HCEC 1CT (cell line): ENCODE measurements around the gene SLC25A33.

Experiments used
- DNase-seq: peaks from one replicate; pipeline ENCODE4 v3.0.0-alpha.2; 2017

Gene SLC25A33

DNA sequence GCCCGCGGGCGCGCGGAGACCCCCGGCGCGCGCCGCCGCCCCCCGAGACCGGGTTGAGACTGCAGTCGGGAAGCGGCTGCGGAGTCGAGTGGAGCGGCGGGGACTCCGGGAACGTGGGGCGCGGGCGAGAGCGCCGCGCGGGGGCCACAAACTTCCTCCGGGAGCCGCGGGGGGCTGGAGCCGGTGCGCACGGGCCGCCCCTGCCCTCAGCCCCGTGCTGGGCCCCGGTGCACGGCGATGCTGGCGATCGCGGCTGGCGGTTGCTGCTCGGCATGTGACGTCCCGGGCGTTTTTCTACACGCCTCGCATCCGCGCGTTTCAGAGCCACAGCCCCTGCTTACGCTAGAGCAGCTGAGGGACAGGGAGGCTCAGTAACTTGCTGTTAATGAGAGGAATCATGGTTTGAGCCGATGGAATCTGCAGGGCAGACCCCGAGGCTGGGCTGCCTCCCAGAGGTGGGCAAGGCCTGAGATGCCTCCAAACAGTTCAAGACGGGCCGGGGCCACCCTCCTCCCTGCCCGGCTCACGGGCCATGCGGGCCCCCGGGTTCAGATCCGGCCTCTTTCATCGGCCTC, 50.0 kb downstream of the SLC25A33 start:
- DNase-seq: peak; percentile 18

DNA sequence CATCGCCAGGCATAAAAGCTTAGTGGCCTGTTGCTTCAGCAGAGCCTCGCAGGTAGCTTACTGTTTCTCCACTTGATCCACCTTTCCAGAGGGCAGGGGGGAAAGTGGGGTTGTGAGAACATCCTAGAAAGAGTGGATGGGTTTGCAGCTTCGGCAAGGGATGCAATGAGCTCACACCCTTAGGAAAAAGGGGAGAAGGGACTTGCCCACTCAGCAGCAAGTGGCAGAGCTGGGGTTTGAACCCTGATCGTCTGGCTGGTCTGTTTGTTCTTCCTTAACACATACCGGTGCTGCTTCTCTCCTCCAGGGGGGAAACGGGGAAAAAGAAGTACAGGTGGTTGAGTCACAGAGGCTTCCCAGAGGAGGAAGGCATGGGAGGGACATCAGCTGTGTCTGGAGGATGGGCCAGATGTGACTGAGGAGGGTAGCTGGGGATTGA, 50.5 kb downstream of the SLC25A33 start:
- DNase-seq: no peak

DNA sequence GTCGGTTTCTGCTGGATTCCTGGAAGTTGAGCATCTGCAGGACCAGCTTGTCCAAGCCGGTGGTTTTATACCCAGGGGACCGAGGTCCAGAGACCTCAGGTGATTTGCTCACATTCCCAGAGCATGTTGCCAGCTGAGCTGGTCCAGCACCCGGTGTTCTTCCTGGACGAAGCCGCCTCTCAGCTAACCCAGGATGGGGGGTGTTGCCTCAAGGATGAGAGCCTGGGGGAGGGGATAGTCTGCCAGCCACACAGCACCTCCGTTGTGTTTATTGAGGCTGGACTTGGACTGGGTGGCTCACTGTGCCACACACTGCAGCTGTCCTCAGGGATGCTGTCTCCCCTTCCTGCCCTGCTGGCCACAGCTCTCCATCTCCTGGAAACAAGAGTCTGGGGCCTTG, 50.9 kb downstream of the SLC25A33 start:
- no peak for DNase-seq

DNA sequence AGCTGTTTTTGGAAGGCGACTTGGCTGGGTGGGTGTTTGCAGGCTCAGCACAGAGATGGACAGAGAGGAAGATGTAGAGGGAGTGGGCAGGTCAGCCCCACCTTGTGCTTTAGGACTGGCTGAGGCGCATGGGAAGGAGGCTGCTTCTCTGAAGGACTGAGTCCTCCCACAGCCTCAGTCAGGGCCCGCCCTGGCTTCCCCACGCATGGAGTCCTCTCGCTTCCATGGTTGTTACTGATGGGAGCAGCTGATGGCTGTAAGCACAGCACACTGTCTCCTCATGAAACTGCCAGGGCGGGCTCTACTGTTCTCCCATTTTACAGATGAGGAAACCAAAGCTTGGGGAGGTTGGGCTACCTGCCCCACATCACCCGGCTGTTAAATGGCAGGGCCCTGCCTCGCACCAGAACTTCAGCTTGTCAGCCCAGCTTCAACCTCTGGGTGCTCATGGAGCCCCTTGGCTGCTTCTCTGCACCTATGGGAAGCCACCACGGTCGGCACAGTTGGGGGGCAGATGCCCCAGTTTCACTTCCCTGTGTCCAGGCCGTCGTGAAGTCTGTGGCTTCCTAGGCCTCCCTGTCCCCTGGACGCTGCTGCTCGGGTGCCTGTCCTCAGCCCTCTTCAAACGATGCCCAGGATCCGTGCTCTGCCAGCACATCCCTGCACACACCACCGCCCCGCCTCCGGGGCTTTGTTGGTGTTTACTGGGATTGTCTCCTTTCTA, 51.8 kb downstream of the SLC25A33 start:
- DNase-seq: no peak

DNA sequence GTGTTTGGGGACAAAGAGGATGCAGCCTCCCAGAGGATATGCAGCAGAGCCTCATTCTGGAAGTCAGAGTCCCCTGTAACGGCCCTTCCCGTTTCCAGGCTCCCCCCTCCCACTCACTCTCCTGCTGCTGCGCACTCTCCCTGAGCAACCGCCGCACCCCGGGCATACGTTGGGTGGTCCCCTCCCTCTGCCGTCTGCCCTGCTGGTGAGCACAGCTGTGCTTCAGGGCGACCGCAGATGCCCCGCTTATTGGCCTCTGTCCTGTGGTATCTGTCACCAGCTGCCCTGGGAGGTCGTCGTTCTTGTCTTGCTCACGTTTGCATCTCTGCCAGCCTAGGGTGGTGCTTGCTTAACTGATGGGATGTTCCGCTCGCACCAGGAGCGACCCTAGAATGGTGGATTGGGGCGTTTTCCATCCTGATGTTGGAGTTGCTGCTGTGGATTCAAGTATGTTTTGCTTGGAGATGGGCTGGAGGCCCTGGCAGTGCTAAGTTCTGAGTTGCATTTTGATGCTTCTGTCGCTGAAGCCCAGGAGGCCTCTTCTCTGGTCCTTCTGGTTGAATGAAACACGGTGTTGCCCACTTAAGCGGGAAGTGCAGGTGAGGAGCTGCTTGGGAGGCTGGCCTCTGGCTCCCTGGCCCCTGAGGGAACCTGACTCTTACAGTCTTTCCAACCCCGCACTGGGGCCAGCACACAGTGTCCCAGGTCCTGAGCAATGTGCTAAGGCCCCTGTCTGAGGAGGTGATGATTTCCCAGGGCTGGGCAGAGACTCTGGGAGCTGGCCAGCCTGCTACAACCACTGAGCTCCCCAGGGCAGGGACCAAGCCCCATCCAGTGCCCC, 52.6 kb downstream of the SLC25A33 start:
- DNase-seq: no peak

DNA sequence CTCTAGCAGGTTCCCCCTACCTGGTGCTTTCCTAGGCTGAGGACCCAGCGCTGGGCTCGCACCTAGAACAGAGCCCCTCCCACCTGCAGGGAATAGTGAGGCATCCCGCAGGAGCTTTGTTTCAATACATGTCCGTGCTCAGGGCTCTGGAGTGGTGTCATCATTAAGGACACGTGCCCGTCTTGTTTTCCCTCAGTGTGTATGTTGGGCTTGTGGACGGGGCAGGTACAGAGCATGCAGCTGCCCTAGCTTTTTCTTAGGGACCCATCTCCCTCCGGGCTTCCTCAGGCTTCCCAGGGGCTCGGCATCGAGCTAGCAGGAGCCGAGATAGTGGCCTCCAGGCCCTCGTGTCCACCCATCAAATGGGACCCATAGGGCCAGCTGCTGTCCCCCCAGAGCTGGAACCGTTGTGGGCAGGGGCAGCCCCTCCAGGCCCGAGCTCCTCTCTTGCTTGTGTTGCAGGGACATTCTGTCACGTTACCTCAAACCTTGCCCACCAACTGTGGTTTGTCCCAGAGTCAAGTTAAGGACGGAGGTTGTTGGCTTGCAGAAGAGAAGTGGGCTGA, 53.3 kb downstream of the SLC25A33 start:
- DNase-seq: no peak

DNA sequence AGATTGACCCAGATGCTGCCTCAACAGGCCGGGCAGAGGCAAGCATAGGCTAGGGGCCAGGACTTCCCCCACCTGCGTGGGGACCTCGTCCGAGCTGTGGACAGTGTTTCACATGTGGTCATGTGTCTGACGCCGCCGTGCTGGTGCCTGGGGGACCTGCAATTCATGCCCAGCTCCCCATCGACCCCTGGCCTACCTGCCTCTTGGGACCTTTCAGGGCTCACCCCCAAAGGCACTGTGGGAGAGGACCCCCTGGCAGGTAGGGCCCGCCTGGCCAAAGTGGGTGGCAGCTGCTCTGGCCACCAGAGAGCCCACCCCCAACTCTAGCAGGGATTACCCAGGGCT, 53.9 kb downstream of the SLC25A33 start:
- DNase-seq: no peak

DNA sequence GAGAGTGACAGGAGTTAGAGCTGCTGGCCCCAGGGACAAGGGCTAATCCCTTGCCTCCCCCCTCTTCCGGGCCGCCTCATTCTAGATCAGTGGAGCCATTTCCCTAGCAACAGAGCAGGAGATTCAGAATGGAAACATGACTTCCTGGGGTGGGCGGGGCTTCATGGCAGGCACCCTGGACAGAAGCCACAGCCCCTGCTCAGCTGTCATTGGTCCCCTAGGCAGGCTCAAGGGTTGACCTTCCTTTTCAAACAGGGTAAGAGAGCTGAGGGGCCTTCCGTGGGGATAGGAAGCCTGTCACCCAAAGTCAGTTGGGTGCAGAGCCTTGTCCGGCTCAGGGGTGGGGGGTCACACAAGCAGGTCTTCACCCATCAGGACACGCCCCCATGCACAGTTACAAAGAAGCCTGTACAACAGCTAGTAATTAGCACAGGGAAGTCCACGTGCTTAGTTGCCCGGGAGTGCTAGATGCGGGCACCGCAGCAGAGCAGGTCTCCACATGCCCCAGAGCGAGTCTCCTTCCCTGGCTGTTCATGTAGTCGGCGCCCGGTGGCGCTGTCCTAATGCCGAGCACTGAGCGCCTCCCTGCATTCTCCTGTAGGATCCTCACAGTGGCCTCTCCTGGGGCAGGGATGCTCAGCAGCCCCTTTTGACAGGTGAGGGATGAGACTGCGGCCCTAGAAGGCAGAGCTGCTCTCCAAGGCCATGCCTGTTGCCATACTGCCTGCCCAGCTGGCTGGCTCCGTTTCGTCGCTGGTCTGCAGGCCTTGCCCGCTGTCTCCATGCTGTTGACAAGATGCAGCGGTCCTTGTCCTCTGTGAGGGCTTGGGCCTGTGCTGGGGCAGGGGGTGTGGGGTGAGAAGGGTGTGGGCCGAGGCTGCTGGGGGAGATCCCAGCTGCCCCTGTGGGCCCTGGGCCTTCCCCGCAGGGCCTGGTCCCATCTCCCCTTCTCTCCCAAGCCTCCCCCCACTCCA, 54.5 kb downstream of the SLC25A33 start:
- peak; percentile 38 for DNase-seq

DNA sequence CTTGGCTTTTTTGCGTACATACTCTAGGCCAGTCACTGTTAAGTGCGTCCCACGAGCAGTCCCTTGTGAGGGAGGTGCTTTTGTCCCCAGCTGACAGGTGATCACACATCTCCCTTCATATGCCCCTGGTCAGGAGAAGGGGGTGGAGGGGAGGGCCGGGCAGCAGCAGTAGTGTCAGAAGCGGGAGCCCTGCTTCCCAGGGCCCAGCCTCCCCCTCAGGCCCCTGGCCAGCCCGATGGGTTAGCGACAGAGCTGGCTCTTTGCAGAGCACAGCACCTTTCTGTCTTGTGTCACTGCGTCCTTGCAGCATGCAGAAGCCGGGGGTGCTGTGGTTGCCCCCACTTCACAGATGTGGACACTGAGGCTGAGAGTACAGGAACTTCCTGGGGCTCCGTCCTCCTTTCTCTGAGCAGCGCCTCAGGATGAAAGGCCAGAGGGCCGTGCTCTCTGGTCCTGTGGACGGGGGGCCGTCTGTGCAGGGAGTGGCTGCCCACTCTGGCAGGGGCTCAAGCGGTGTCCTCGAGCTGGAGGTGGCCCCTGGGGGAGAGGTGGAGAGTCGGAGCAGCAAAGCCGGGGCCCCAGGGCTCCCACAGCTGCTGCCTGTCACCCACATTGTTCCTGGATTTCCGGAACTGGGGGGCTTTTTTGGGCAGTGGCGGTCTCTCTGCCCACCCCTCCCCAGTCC, 55.3 kb downstream of the SLC25A33 start:
- DNase-seq: no peak

DNA sequence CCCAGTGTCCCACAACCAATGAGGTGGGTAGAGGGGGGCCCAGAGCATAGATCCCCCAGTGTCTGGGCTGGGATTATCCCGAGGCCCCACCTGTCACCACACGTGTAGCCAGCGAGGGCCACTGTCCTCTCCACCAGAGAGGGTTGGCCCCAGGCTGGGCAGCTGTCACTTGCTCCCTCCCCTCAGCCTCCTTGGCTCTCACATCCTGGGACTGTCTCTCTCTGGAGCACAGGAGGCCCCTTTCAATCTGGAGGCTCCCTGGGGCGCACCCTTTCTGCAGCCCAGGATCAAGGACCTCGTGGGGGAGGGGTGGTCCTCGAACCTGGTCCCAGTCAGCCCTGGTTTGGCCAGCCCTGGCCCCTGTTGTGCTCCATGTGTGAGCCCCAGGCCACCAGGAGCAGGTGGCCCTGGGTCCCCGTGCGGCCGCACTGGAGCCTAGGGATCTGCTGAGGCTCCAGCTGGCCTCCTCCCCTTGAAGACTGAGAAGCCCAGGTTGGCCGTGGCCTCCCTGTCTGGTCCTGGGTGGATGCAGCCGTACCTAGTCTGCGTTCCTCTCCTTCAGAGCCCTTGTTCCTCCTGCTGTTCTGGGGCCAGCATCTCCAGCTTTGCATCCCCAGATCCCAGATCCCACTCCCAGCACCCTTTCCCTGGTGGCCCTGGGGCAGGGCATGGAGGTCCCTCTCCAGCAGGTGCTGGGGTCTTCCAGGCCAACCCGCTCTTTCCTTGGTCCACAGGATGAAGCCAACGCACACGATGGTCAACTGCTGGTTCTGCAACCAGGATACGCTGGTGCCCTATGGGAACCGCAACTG, 56.1 kb downstream of the SLC25A33 start:
- DNase-seq: no peak

DNA sequence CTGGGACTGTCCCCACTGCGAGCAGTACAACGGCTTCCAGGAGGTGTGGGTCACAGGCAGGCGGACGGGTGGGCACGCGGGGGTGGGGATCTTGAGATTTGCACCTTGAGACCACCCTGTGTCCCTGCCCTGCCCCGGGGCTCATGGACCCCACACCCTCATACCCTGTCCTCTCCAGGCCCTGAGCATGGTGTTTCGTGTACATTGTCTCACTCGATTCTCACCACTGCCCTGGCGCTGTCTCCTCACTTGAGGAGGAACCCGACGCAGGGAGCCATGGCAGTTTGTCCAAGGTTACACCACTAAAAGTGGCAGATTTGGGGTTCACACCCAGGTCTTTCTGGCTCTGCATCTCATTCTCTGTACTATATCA, 56.7 kb downstream of the SLC25A33 start:
- DNase-seq: no peak

DNA sequence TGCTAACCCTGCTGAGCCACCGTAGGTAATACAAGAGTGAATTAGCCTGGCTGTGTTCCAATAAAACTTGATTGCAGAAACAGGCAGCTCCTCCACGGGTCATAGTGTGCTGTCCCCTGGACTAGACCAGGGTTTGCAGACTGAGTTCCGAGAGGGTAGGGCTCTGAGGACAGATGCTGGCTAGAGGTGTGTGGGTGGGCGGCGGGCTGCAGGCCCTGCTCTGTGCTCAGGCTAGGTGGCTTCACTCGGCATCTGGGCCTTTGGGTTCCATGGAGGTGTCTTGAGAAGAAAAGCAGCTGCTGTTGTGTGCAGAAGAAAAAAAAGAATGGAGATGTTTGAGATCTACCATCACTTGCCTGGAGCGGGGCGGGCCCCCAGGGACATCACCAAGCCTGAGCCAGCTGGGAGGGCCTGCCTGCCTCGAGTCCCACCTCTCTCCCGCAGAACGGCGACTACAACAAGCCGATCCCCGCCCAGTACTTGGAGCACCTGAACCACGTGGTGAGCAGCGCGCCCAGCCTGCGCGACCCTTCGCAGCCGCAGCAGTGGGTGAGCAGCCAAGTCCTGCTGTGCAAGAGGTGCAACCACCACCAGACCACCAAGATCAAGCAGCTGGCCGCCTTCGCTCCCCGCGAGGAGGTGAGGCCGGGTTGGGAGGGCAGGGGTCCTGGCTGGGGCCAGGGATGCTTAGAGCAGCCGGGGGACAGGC, 57.3 kb downstream of the SLC25A33 start:
- no peak for DNase-seq

DNA sequence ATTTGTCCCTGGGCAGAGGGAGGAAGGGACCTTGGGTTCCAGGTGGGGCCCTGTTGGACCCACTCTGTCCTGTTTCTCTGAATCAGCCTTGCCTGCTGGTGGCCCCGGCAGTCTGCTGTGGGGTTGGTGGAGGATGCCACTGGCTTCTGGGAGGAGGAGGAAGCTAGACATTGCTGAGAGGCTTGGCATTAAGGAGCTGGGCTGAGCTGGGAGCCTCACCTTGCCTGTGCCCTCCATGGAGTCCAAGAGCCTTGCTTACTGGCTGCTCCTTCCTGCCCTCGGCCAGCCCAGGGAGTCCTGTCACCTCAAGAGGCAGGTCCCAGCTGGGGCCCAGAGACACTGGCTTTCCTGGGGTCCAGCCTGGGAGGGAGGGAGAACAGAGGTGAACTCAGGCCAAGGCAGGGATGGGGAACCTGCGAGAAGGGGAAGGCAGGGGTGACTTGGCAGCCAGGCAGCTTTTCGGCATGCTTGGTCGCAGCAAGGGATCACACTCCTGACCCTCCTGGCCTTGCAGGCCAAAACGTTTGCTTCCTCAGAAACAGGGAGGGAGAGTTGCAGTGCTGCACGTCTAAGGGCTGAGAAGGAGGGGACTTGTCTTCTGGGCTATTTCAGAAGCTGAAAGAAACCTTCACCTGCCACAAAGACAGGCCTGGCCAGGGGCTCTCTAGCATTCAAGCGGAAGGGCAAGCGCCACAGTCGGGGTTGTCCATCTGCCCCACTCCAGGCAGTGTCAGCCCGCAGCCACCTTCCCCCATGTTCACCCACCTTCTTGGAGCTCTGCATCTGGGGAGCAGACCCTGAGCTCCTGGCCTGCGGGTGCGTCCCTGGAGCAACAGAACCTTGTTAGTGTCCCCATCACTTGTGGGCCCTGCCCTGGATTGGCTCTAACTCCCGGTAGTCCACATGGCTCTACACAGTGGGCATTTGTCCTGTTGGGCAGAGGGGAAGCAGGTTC, 58.4 kb downstream of the SLC25A33 start:
- DNase-seq: no peak

DNA sequence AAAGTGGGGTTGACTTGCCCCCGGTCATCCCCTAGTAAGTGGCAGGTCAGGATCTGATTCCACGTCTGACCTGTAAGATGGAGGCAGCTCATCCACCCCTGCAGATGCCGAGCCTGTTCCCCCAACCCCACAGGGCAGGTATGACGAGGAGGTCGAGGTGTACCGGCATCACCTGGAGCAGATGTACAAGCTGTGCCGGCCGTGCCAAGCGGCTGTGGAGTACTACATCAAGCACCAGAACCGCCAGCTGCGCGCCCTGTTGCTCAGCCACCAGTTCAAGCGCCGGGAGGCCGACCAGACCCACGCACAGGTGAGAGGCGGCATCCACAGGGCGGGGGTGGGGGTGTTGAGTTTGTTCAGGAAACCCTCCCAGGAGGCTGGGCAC, 59.0 kb downstream of the SLC25A33 start:
- DNase-seq: no peak

DNA sequence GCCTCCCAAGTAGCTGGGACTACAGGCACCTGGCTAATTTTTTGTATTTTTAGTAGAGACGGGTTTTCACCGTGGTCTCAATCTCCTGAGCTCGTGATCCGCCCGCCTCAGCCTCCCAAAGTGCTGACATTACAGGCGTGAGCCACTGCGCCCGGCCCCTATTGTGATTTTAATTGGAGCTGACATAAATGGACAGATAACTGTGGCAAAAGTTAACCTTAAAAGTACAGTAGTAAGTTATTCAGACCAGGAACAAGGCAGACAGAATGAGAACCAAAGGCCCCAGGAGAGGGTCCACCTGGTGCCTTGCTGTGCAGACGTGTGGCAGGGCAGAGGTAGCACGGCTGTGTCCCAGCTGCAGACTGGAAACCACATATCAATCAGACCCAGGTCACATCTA, 60.5 kb downstream of the SLC25A33 start:
- DNase-seq: no peak

DNA sequence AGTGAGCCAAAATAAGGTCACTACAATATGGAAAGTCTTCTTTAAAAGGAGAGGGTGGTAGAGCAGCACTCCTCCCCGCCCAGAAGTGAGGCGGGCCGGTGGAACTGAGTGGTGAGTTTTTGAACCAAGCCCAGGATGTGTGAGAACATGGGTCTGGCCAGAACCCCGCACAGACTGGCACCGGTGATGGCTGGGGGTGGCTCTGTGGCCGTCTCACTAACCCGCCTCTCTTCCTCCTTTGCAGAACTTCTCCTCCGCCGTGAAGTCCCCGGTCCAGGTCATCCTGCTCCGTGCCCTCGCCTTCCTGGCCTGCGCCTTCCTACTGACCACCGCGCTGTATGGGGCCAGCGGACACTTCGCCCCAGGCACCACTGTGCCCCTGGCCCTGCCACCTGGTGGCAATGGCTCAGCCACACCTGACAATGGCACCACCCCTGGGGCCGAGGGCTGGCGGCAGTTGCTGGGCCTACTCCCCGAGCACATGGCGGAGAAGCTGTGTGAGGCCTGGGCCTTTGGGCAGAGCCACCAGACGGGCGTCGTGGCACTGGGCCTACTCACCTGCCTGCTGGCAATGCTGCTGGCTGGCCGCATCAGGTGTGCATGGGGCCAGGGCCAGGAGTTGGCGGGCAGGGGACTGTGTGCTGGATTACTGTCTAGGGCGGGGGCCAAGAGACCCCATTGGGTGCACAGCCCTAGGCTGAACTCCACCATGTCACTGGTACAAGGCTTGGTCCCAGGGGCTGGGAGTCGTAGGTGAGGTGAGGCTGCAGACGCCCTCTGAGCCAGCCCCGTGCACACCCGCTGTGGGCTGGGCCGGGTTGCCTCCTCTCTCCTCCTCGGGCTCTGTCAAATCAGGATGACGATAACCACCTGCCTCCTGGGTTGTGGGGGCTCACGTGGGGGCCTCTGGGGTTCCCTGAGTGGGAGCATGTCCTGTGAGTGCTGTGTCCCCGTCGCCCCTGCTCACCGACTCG, 61.9 kb downstream of the SLC25A33 start:
- DNase-seq: no peak

DNA sequence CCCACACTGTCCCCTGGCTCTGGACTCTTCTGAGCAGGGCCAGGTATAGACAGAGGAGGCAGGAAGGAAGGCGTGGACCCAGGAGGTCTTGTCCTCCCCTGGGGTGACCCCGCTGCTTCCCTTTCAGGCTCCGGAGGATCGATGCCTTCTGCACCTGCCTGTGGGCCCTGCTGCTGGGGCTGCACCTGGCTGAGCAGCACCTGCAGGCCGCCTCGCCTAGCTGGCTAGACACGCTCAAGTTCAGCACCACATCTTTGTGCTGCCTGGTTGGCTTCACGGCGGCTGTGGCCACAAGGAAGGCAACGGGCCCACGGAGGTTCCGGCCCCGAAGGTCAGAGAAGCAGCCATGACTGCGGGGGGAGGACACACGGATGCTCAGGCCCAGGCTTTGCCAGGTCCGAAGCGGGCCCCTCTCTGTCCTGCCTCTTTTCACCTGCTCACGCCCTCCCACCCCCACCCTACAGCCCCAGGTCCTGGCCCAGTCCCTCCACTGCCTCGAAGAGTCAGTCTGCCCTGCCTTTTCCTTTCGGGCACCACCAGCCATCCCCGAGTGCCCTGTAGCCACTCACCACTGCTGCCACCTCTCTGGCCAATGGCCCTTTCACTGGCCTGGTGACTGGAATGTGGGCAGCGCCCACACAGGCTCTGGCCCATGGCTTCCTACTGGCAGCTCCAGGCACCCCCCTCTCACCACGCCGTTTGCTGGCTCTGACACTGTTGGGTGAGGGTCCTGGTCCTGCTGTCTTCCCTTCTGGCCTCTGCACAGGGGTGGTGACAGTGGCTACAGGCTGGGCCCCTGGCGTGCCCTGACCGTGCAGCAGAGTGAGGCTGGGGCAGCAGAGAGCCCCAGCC, 62.9 kb downstream of the SLC25A33 start:
- DNase-seq: no peak
